ENCODE results near the gene STK32C. TPM values are rescaled to one million over a fixed set of nuclear protein-coding genes. Genes with fewer than 3 reads are reported as not detected.

STK32C gene
- total RNA-seq, 1 donor from 2014 or later, result 19.6 TPM

GRCh38 chr10:132168571-132169030, 139.1 kb downstream of the STK32C start:
- peaks cover 4% of the 10 kb centered on the region for H3K9me3 Mint-ChIP-seq
- no peaks in the 10 kb centered on the region for H3K36me3 Mint-ChIP-seq (ENCODE audit: low read depth)
- DNase-seq (ENCODE audit: low read depth, low spot score), result no peak
- peaks cover 17% of the 10 kb centered on the region for H3K27me3 Mint-ChIP-seq (ENCODE audit: low read depth)
- H3K27ac Mint-ChIP-seq (ENCODE audit: unreplicated experiment), result no peak overlapping the region
- peaks cover 4% of the 10 kb centered on the region for H3K4me1 Mint-ChIP-seq
- no peak for TF ChIP-seq CTCF (conservative IDR thresholded peaks at IDR 0.05)
- no peak overlapping the region for H3K4me3 Mint-ChIP-seq

- Mint-ChIP-seq H3K4me1 (peaks cover 4% of the 10 kb centered on the region), H3K36me3 (ENCODE audit: low read depth) (no peaks in the 10 kb centered on the region), H3K27ac (ENCODE audit: unreplicated experiment) (no peak overlapping the region), H3K27me3 (ENCODE audit: low read depth) (peaks cover 12% of the 10 kb centered on the region), H3K4me3 (no peak overlapping the region), H3K9me3 (no peaks in the 10 kb centered on the region)
- no peak for TF ChIP-seq CTCF (conservative IDR thresholded peaks at IDR 0.05)
- no peak for DNase-seq (ENCODE audit: low read depth, low spot score)
Measured at GRCh38 chr10:132167976-132168375, 139.8 kb downstream of the STK32C start.

GRCh38 chr10:132167041-132167674, 140.6 kb downstream of the STK32C start:
- H3K4me3 Mint-ChIP-seq, result no peak overlapping the region
- no peak overlapping the region for H3K27ac Mint-ChIP-seq (ENCODE audit: unreplicated experiment)
- H3K27me3 Mint-ChIP-seq (ENCODE audit: low read depth), result peaks cover 10% of the 10 kb centered on the region
- no peak for DNase-seq (ENCODE audit: low read depth, low spot score)
- TF ChIP-seq CTCF (conservative IDR thresholded peaks at IDR 0.05), result no peak
- no peaks in the 10 kb centered on the region for H3K9me3 Mint-ChIP-seq
- H3K36me3 Mint-ChIP-seq (ENCODE audit: low read depth), result no peaks in the 10 kb centered on the region
- peaks cover 8% of the 10 kb centered on the region for H3K4me1 Mint-ChIP-seq

GRCh38 chr10:132166216-132166950, 141.4 kb downstream of the STK32C start:
- DNase-seq (ENCODE audit: low read depth, low spot score), result no peak
- TF ChIP-seq CTCF (conservative IDR thresholded peaks at IDR 0.05), result no peak
- Mint-ChIP-seq H3K36me3 (ENCODE audit: low read depth) (no peaks in the 10 kb centered on the region), H3K4me1 (peaks cover 12% of the 10 kb centered on the region), H3K27ac (ENCODE audit: unreplicated experiment) (no peak overlapping the region), H3K9me3 (no peaks in the 10 kb centered on the region), H3K4me3 (no peak overlapping the region), H3K27me3 (ENCODE audit: low read depth) (peaks cover 10% of the 10 kb centered on the region)

GRCh38 chr10:132165416-132165980, 142.3 kb downstream of the STK32C start:
- DNase-seq (ENCODE audit: low read depth, low spot score), result no peak
- H3K4me3 Mint-ChIP-seq, result no peak overlapping the region
- no peak for TF ChIP-seq CTCF (conservative IDR thresholded peaks at IDR 0.05)
- no peaks in the 10 kb centered on the region for H3K9me3 Mint-ChIP-seq
- H3K36me3 Mint-ChIP-seq (ENCODE audit: low read depth), result no peaks in the 10 kb centered on the region
- no peak overlapping the region for H3K27ac Mint-ChIP-seq (ENCODE audit: unreplicated experiment)
- H3K27me3 Mint-ChIP-seq (ENCODE audit: low read depth), result peaks cover 4% of the 10 kb centered on the region
- H3K4me1 Mint-ChIP-seq, result peaks cover 12% of the 10 kb centered on the region

Data from neural crest cell (in vitro differentiated cells).